DMS153 treated with DMSO at 0.1 percent for 48 hours (cell line): ENCODE data around the gene KCNK13.

ENCODE experiments used
- DNase-seq: peaks from one replicate; lab custom pipeline; 2025; ENCODE audit not compliant: unreplicated experiment; lab: John Stamatoyannopoulos, UW

Gene KCNK13

GRCh38 chr14:90126260-90126659 lies 64.5 kb downstream of the KCNK13 start:
- DNase-seq, result no peak

- DNase-seq, result no peak
These were observed 71.2 kb downstream of the KCNK13 start for GRCh38 chr14:90132821-90133570.

GRCh38 chr14:90136904-90137303 lies 75.1 kb downstream of the KCNK13 start:
- DNase-seq, result no peak

GRCh38 chr14:90137807-90138206 lies 76.0 kb downstream of the KCNK13 start:
- no peak for DNase-seq

- DNase-seq, result no peak
These were observed 77.4 kb downstream of the KCNK13 start for GRCh38 chr14:90139199-90139598.

GRCh38 chr14:90140298-90140955 lies 78.6 kb downstream of the KCNK13 start:
- no peak for DNase-seq

- DNase-seq, result no peak
These were observed 79.1 kb downstream of the KCNK13 start for GRCh38 chr14:90140956-90141316.

- no peak for DNase-seq
These were observed 91.6 kb downstream of the KCNK13 start for GRCh38 chr14:90153429-90153828.

- DNase-seq, result no peak
These were observed 92.3 kb downstream of the KCNK13 start for GRCh38 chr14:90154110-90154509.

GRCh38 chr14:90159146-90159545 lies 97.4 kb downstream of the KCNK13 start:
- no peak for DNase-seq

- no peak for DNase-seq
These were observed 97.9 kb downstream of the KCNK13 start for GRCh38 chr14:90159688-90160087.

GRCh38 chr14:90161129-90161528 lies 99.3 kb downstream of the KCNK13 start:
- DNase-seq, result no peak

- DNase-seq, result no peak
These were observed 106.8 kb downstream of the KCNK13 start for GRCh38 chr14:90168425-90169105.

- no peak for DNase-seq
These were observed 113.8 kb downstream of the KCNK13 start for GRCh38 chr14:90175631-90176030.

- no peak for DNase-seq
These were observed 115.9 kb downstream of the KCNK13 start for GRCh38 chr14:90177539-90178189.

GRCh38 chr14:90179357-90179756 lies 117.6 kb downstream of the KCNK13 start:
- no peak for DNase-seq

- no peak for DNase-seq
These were observed 118.3 kb downstream of the KCNK13 start for GRCh38 chr14:90179809-90180779.

GRCh38 chr14:90184094-90184493 lies 122.3 kb downstream of the KCNK13 start:
- no peak for DNase-seq

GRCh38 chr14:90184571-90185266 lies 122.9 kb downstream of the KCNK13 start:
- DNase-seq, result no peak

GRCh38 chr14:90188588-90188987 lies 126.8 kb downstream of the KCNK13 start:
- DNase-seq, result no peak
